ENCODE data around the gene CXorf38.

Gene CXorf38

GRCh38 chrX:40579141-40579540 lies 68.2 kb downstream of the CXorf38 start:
- Histone ChIP-seq H3K27ac (no peak overlapping the region), H3K9me3 (no peaks in the 10 kb centered on the region), H3K27me3 (no peaks in the 10 kb centered on the region), H3K4me3 (no peak overlapping the region), H3K36me3 (no peaks in the 10 kb centered on the region), H3K4me1 (peaks cover 0 to 17% (median 3%) of the 10 kb centered on the region in 4 donors)
- TF ChIP-seq, protein P1, sequence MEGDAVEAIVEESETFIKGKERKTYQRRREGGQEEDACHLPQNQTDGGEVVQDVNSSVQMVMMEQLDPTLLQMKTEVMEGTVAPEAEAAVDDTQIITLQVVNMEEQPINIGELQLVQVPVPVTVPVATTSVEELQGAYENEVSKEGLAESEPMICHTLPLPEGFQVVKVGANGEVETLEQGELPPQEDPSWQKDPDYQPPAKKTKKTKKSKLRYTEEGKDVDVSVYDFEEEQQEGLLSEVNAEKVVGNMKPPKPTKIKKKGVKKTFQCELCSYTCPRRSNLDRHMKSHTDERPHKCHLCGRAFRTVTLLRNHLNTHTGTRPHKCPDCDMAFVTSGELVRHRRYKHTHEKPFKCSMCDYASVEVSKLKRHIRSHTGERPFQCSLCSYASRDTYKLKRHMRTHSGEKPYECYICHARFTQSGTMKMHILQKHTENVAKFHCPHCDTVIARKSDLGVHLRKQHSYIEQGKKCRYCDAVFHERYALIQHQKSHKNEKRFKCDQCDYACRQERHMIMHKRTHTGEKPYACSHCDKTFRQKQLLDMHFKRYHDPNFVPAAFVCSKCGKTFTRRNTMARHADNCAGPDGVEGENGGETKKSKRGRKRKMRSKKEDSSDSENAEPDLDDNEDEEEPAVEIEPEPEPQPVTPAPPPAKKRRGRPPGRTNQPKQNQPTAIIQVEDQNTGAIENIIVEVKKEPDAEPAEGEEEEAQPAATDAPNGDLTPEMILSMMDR (IDR thresholded peaks at IDR 0.05) = no peak
- DNase-seq = no peak
- intact Hi-C loops (cut with DNase I; ENCODE audit: low total_unique reads) = no loop called here

GRCh38 chrX:40578039-40578695 lies 69.2 kb downstream of the CXorf38 start:
- H3K4me1 ChIP-seq = peaks cover 0 to 14% (median 3%) of the 10 kb centered on the region in 4 donors
- H3K36me3 ChIP-seq = no peaks in the 10 kb centered on the region
- TF ChIP-seq, protein P1 (IDR thresholded peaks at IDR 0.05) = no peak
- no peak overlapping the region for H3K27ac ChIP-seq
- no peak for DNase-seq
- no peak overlapping the region for H3K4me3 ChIP-seq
- H3K27me3 ChIP-seq = no peaks in the 10 kb centered on the region
- intact Hi-C loops (cut with DNase I; ENCODE audit: low total_unique reads) = no loop called here
- H3K9me3 ChIP-seq = no peaks in the 10 kb centered on the region
